Duodenal mucosa (tissue), 2 donors: ENCODE results near the gene TEAD1.
"Not testable (repeated sequence)": the region's sequence is repeated elsewhere in the genome, so short reads cannot be mapped to it uniquely, and the experiment has no call there.

Source experiments
- H3K27ac ChIP-seq: one replicate; pipeline ENCODE4 v1.7.0; 2013; ENCODE audit warnings: low read depth, low read length
- H3K27me3 ChIP-seq, 2 donors: one replicate each; pipeline ENCODE4 v1.7.0; 2013; ENCODE audit warnings: low read length in 2 of 2, control low read depth in 1 of 2; ENCODE audit not compliant: insufficient read depth in 2 of 2, control insufficient read depth in 1 of 2
- H3K36me3 ChIP-seq, 2 donors: one replicate each; pipeline ENCODE4 v1.7.0; 2013; ENCODE audit warnings: low read length in 2 of 2, control low read depth in 1 of 2; ENCODE audit not compliant: insufficient read depth in 2 of 2, control insufficient read depth in 1 of 2
- H3K4me1 ChIP-seq, 2 donors: one replicate each; pipeline ENCODE4 v1.7.0; 2013; ENCODE audit warnings: low read length in 2 of 2, control low read depth in 1 of 2; ENCODE audit not compliant: insufficient read depth in 2 of 2, control insufficient read depth in 1 of 2
- H3K4me3 ChIP-seq, 2 donors: one replicate each; pipeline ENCODE4 v1.7.0; 2013; ENCODE audit warnings: low read length in 2 of 2, low read depth in 1 of 2
- H3K9ac ChIP-seq, 2 donors: one replicate each; pipeline ENCODE4 v1.7.0; 2013; ENCODE audit warnings: low read length in 2 of 2, low read depth in 1 of 2
- H3K9me3 ChIP-seq, 2 donors: one replicate each; pipeline ENCODE4 v1.7.0; 2013; ENCODE audit warnings: low read length in 2 of 2, control low read depth in 1 of 2; ENCODE audit not compliant: control insufficient read depth in 1 of 2

TEAD1 gene

GRCh38 chr11:12756867-12757266, 82.6 kb downstream of the TEAD1 start:
- Histone ChIP-seq H3K9ac (no peak overlapping the region), H3K9me3 (no peaks in the 10 kb centered on the region), H3K27me3 (no peaks in the 10 kb centered on the region), H3K4me3 (no peak overlapping the region), H3K4me1 (peaks cover 10 to 18% of the 10 kb centered on the region in 2 donors), H3K36me3 (no peaks in the 10 kb centered on the region), H3K27ac (no peak overlapping the region)

- Histone ChIP-seq H3K9me3 (no peaks in the 10 kb centered on the region), H3K27ac (no peak overlapping the region), H3K4me1 (peaks cover 10 to 18% of the 10 kb centered on the region in 2 donors), H3K27me3 (no peaks in the 10 kb centered on the region), H3K4me3 (no peak overlapping the region), H3K9ac (no peak overlapping the region), H3K36me3 (no peaks in the 10 kb centered on the region)
Observed at GRCh38 chr11:12757416-12757815, 83.2 kb downstream of the TEAD1 start.

- peaks cover 10 to 18% of the 10 kb centered on the region in 2 donors for H3K4me1 ChIP-seq
- H3K9me3 ChIP-seq, H3K27ac ChIP-seq, H3K9ac ChIP-seq, H3K27me3 ChIP-seq, H3K36me3 ChIP-seq, H3K4me3 ChIP-seq: not testable (repeated sequence)
Observed at GRCh38 chr11:12758117-12758516, 83.9 kb downstream of the TEAD1 start.

GRCh38 chr11:12761029-12761428, 86.8 kb downstream of the TEAD1 start:
- peaks cover 10 to 13% of the 10 kb centered on the region in 2 donors for H3K4me1 ChIP-seq

GRCh38 chr11:12762278-12762677, 88.1 kb downstream of the TEAD1 start:
- H3K4me3 ChIP-seq: no peak overlapping the region

More at GRCh38 chr11:12761029-12761428, 86.8 kb downstream of the TEAD1 start:
- Histone ChIP-seq H3K36me3 (peaks cover 6% of the 10 kb centered on the region in 2 donors), H3K27me3 (no peaks in the 10 kb centered on the region), H3K27ac (no peak overlapping the region), H3K9ac (no peak overlapping the region), H3K4me3 (no peak overlapping the region), H3K9me3 (no peaks in the 10 kb centered on the region)

GRCh38 chr11:12762696-12763324, 88.6 kb downstream of the TEAD1 start:
- no peaks in the 10 kb centered on the region for H3K9me3 ChIP-seq
- no peaks in the 10 kb centered on the region for H3K27me3 ChIP-seq
- peaks cover 11 to 12% of the 10 kb centered on the region in 2 donors for H3K36me3 ChIP-seq
- no peak overlapping the region for H3K9ac ChIP-seq
- H3K27ac ChIP-seq: no peak overlapping the region
- no peak overlapping the region for H3K4me3 ChIP-seq
- H3K4me1 ChIP-seq: no peaks in the 10 kb centered on the region

More at GRCh38 chr11:12762278-12762677, 88.1 kb downstream of the TEAD1 start:
- H3K9me3 ChIP-seq: no peaks in the 10 kb centered on the region
- no peak overlapping the region for H3K27ac ChIP-seq
- peaks cover under 1% of the 10 kb centered on the region in 2 donors for H3K4me1 ChIP-seq
- H3K36me3 ChIP-seq: peaks cover 11 to 12% of the 10 kb centered on the region in 2 donors
- H3K9ac ChIP-seq: no peak overlapping the region
- H3K27me3 ChIP-seq: no peaks in the 10 kb centered on the region

- H3K27me3 ChIP-seq: no peaks in the 10 kb centered on the region
- H3K4me3 ChIP-seq: no peak overlapping the region
- no peaks in the 10 kb centered on the region for H3K4me1 ChIP-seq
- no peaks in the 10 kb centered on the region for H3K9me3 ChIP-seq
- H3K36me3 ChIP-seq: peaks cover 11 to 12% of the 10 kb centered on the region in 2 donors
- H3K9ac ChIP-seq: no peak overlapping the region
- no peak overlapping the region for H3K27ac ChIP-seq
Observed at GRCh38 chr11:12764187-12764914, 90.1 kb downstream of the TEAD1 start.

GRCh38 chr11:12765428-12765827, 91.2 kb downstream of the TEAD1 start:
- Histone ChIP-seq H3K4me1 (peaks cover 0 to 3% of the 10 kb centered on the region in 2 donors), H3K9ac (no peak overlapping the region), H3K36me3 (peaks cover 11 to 12% of the 10 kb centered on the region in 2 donors), H3K9me3 (no peaks in the 10 kb centered on the region), H3K27me3 (no peaks in the 10 kb centered on the region), H3K27ac (no peak overlapping the region), H3K4me3 (no peak overlapping the region)

- Histone ChIP-seq H3K9ac (no peak overlapping the region), H3K27me3 (no peaks in the 10 kb centered on the region), H3K4me1 (peaks cover 0 to 5% of the 10 kb centered on the region in 2 donors), H3K4me3 (no peak overlapping the region), H3K27ac (no peak overlapping the region), H3K36me3 (peaks cover 11 to 12% of the 10 kb centered on the region in 2 donors), H3K9me3 (no peaks in the 10 kb centered on the region)
Observed at GRCh38 chr11:12767027-12767426, 92.8 kb downstream of the TEAD1 start.

- Histone ChIP-seq H3K9me3 (no peaks in the 10 kb centered on the region), H3K4me3 (no peak overlapping the region), H3K4me1 (peaks cover 0 to 5% of the 10 kb centered on the region in 2 donors), H3K36me3 (peaks cover 11 to 12% of the 10 kb centered on the region in 2 donors), H3K9ac (no peak overlapping the region), H3K27ac (no peak overlapping the region), H3K27me3 (no peaks in the 10 kb centered on the region)
Observed at GRCh38 chr11:12767577-12767976, 93.4 kb downstream of the TEAD1 start.
